ENCODE measurements around the gene TLCD3B.
A peak's percentile ranks its signal among the peaks of the same experiment; 100 is the strongest.

TLCD3B gene

DNA sequence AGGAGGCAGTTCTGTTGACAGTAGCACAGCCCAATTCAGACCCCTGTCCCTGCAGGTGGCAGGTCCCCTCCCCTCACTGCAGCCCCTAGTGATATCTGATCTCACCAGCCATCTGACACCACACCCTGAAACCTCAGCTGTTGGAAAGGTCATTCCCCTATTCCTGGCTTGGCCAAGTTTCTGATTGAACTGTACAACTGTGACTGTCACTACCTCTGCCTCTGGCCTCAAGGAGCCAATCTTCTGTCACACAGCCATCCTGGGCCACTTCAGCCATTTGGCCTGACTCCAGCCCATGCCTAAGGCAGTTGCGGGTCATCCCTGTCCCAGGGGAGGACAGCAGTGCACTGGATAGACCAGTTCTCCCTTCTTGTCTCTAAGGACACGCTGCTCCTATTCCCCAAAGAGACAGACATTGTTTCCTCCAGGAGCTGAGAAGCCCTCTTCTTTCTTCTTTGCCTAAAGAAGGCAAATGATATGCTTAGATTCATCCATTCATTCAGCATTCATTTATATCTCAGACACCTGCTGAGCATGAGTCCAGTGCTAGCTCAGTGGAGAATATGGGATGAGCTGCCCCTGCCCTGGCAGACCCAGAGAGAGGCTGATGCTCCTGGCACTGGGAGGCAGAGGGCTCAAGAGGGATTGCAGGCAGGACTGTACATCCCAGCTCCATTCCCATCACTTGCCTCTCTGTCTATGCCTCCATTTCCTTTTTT lies 29.9 kb upstream of the TLCD3B start:
- TF ChIP-seq CTCF (IDR thresholded peaks at IDR 0.05; ENCODE audit: low read depth, low read length, missing control alignments) = no peak
- no peak for DNase-seq (ENCODE audit: extremely low read depth, low read depth)

GRCh38 chr16:30060346-30060745 lies 29.3 kb upstream of the TLCD3B start:
- TF ChIP-seq CTCF (IDR thresholded peaks at IDR 0.05; ENCODE audit: low read depth, low read length, missing control alignments) = no peak
- no peak for DNase-seq (ENCODE audit: extremely low read depth, low read depth)
- no peak overlapping the region for H3K4me3 ChIP-seq (replicated peaks; ENCODE audit: low read depth, low read length)

More for the DNA sequence above, 29.9 kb upstream of the TLCD3B start:
- no peak overlapping the region for H3K4me3 ChIP-seq (replicated peaks; ENCODE audit: low read depth, low read length)

GRCh38 chr16:30054959-30055553 lies 24.0 kb upstream of the TLCD3B start:
- no peak for DNase-seq (ENCODE audit: extremely low read depth, low read depth)
- H3K4me3 ChIP-seq (replicated peaks; ENCODE audit: low read depth, low read length) = peak overlapping the region; percentile 92; the same call in 1 of the 2 replicates
- peak; percentile 77 for TF ChIP-seq CTCF (IDR thresholded peaks at IDR 0.05; ENCODE audit: low read depth, low read length, missing control alignments)

DNA sequence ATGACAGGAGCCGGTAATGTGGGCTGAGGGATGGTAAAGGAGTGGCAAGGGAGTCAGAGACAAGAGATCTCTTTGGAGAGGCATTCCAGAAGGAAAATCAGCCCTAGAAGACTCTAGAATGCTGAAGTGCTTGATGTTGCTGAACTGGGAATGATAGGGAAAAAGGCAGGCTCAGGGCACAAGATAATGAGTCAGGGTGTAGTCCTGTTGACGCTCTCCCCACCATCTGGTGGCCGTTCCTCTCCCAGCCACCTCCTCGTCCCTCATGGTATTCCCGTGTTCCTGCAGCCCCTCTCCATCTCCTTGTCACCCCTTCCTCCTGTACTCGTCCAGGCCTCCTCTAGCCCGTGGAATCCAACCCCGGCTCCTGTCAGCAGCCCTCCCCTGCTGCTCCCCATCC lies 23.4 kb upstream of the TLCD3B start:
- TF ChIP-seq CTCF (IDR thresholded peaks at IDR 0.05; ENCODE audit: low read depth, low read length, missing control alignments) = no peak
- H3K4me3 ChIP-seq (replicated peaks; ENCODE audit: low read depth, low read length) = peak overlapping the region; percentile 92; the same call in 1 of the 2 replicates
- no peak for DNase-seq (ENCODE audit: extremely low read depth, low read depth)

- peak overlapping the region; percentile 92 for H3K4me3 ChIP-seq (replicated peaks; ENCODE audit: low read depth, low read length)
- no peak for DNase-seq (ENCODE audit: extremely low read depth, low read depth)
- TF ChIP-seq CTCF (IDR thresholded peaks at IDR 0.05; ENCODE audit: low read depth, low read length, missing control alignments) = no peak
Observed at GRCh38 chr16:30053376-30054015, 22.4 kb upstream of the TLCD3B start.

DNA sequence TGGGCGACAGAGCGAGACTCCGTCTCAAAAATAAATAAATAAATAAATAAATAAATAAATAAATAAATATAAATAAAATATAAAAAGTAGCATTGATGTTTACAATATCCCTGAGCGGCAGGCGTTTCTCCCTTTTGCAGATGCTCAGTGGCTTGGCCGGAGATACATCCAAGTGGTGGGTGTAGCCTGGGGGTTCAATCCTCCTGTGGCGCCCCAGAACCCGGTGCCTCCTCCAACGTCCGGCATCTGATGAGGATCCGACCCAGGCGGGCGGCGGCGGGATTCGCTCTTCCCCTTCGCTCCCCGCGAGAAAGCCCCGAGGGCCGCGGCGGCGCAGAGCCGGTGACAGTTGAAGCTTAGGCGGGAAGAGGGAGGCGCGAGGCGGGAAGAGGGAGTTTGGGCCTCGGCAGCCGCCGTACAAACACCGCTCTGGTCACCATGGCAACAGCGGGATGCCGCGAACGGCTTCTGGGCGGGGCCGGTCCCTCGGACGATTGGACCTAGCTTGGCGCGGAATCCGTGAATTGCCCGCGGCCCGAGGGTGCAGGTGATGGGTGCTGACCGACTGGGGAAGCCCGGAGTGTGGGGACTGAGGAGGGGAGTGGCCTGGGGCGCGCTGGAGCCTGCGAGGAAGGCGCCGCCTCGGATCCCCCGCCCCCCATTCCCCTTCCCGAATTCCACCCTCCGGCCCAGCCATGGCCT lies 21.8 kb upstream of the TLCD3B start:
- peak; percentile 75 for DNase-seq (ENCODE audit: extremely low read depth, low read depth)
- peak overlapping the region; percentile 92 for H3K4me3 ChIP-seq (replicated peaks; ENCODE audit: low read depth, low read length)
- TF ChIP-seq CTCF (IDR thresholded peaks at IDR 0.05; ENCODE audit: low read depth, low read length, missing control alignments) = no peak

Data from HFF-Myc (cell line).